ENCODE measurements around the gene GABRE.

DNA sequence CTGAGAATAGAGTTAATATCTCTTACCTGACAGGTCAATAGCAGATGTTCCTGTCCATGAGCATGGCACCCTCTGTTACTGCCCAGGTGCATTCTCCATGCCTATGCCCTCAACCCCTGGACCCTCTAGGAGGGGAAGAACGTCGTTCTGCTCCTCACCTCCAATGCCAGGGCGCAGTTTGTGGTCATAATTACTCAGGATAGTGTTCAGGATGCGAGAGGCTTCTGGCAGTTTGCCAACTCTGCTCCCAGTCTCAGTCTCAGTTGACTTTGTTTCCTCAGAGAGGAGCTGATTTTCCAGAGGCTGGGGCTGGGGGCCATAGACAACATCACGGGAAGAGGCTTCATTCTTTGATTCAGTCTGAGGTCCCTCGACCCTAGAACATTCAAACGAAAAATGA lies 4.4 kb downstream of the GABRE start:
- TF ChIP-seq CTCF (IDR thresholded peaks at IDR 0.05; ENCODE audit: low read depth, low read length) = no peak
- TF ChIP-seq, protein P1, sequence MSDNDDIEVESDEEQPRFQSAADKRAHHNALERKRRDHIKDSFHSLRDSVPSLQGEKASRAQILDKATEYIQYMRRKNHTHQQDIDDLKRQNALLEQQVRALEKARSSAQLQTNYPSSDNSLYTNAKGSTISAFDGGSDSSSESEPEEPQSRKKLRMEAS (IDR thresholded peaks at IDR 0.05; ENCODE audit: low read depth, low read length) = no peak

Data from NB4 (cell line).